GM21723 (cell line): ENCODE measurements around the gene RIPOR3.
"Not testable (repeated sequence)": the region's sequence is repeated elsewhere in the genome, so short reads cannot be mapped to it uniquely, and the experiment has no call there.

Experiments
- ATAC-seq: cut with Tn5 transposase; IDR thresholded peaks from one replicate; pipeline ENCODE4 v1.9.1; 2021; ENCODE audit warnings: mild to moderate bottlenecking, moderate library complexity; ENCODE audit not compliant: unreplicated experiment

RIPOR3 gene

DNA sequence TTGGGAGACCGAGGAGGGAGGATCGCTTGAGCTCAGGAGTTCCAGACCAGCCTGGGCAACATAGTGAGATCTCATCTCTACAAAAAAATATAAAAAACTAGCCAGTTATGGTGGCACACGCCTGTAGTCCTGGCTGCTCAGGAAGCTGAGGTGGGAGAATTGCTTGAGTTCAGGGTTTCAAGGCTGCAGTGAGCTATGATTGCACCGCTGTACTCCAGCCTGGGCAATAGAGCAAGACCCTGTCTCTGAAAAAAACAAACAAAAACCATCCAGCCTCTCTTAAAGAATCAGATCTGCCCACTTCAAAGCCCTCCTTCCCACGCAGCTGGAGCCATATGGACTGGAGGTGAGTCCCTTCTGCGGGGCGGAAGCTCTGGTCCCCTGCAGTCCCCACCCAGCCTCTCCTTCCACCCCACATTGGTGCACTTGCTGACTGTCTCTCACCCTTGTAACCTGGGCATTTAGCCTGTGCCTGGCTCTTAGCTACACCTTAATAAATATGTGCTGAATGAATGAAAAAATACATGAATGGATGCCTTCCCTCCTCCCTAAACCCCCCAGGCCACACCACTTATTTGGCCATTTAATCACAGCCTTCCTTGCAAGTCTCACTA is 32.9 kb upstream of the RIPOR3 start:
- ATAC-seq: no peak

DNA sequence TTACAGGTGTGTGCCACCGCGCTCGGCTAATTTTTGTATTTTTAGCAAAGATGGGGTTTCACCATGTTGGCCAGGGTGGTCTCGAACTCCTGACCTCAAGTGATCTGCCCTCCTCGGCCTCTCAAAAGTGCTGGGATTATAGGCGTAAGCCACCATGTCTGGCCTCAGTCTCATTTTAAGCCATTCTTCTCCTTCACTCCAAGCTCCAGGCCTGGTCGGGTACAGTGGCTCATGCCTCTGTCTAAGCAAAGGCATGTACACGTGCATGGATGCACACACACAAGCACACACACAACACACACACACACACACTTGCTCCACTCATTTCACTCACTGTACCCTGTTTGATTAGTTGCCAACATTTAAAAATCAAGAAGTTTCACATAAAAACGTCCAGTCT is 32.3 kb upstream of the RIPOR3 start:
- ATAC-seq: no peak

DNA sequence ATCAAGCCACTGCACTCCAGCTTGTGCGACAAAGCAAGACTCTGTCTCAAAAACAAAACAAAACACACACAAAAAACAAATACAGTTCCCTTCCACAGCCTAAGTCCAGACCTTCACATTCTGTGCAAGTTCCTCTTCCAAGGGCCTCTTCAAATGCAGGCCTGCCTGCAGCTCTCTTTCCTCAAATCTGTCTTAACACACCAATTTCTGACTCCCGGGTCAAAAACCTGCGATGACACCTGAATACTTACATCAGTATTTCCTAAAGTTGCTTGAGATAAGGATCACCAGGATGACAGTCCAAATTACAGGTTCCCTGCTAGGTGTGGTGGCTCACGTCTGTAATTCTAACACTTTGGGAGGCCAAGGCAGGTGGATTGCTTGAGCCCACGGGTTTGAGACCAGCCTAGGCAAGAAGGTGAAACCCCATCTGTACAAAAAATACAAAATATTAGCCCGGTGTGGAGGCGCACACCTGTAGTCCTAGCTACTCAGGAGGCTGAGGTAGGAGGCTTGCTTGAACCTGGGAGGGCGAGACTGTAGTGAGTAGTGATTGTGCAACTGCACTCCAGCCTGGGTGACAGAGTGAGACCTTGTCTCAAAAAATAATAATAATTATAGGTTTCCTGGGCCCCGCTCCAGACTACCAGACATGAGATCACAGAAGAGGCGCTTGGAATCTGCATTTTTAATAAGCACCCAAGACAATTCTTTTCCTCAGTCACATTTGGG is 31.2 kb upstream of the RIPOR3 start:
- no peak for ATAC-seq

DNA sequence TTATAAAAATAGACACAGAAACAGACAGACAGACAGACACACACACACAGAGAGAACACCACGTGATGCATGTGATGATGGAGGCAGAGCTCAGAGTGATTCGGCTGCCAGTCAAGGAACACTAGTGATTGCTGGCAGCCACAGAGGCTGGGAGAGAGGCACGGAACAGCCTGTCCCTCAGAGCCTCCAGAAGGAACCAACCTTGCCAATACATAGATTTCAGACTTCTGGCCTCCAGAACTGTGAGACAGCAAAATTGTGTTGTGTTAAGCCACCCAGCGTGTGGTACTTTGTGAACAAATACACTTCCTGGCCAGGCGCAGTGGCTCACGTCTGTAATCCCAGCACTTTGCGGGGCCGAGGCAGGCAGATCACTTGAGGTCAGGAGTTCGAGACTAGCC is 30.5 kb upstream of the RIPOR3 start:
- ATAC-seq: no peak

DNA sequence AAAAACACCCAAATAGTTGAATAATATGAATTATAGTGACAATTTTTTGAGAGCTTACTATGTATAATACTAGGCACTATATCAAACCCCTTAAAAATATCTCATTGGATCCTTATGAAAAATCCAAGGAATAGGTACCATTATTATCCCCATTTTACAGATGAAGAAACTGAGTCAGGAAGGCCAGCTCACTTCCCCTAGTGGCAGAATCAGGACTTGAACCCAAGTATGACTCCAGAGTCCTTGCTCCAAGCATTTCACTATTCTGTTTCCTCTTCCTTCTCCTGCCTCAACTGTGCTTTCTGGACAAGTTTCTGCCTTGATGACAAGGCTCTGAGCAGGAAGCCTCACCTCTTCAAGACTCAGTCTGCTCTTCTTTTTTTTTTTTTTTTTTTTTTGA is 29.2 kb upstream of the RIPOR3 start:
- ATAC-seq: no peak

DNA sequence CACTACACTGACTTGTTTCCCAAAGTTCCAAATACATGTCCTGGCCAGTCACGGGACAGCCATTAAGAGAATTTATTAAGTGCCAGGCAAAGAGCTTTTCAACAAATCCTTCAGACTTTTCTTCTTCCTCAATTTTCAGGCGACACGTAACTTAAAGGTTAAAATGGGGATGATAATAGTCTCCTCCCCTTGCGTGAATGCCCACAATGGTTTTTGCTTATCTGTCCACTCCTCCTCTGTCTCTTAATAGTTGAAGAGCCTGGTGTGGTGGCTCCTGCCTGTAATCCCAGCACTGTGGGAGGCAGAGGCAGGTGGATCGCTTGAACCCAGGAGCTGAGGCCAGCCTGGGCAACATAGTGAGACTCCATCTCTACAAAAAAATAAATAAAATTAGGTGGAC is 28.7 kb upstream of the RIPOR3 start:
- ATAC-seq: no peak

DNA sequence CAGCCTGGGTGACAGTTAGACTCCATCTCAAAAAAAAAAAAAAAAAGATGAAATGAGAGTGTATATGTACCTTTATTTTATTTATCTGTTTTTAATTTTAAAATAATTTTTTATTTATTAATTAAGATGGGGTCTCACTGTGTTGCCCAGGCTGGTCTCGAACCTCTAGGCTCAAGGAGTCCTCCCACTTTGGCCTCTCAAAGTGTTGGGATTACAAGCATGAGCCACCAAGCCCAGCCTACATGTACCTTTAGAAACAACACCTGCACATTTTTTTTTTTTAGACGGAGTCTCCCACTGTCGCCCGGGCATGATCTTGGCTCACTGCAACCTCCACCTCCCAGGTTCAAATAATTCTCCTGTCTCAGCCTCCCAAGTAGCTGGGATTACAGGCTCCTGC is 28.0 kb upstream of the RIPOR3 start:
- no peak for ATAC-seq

DNA sequence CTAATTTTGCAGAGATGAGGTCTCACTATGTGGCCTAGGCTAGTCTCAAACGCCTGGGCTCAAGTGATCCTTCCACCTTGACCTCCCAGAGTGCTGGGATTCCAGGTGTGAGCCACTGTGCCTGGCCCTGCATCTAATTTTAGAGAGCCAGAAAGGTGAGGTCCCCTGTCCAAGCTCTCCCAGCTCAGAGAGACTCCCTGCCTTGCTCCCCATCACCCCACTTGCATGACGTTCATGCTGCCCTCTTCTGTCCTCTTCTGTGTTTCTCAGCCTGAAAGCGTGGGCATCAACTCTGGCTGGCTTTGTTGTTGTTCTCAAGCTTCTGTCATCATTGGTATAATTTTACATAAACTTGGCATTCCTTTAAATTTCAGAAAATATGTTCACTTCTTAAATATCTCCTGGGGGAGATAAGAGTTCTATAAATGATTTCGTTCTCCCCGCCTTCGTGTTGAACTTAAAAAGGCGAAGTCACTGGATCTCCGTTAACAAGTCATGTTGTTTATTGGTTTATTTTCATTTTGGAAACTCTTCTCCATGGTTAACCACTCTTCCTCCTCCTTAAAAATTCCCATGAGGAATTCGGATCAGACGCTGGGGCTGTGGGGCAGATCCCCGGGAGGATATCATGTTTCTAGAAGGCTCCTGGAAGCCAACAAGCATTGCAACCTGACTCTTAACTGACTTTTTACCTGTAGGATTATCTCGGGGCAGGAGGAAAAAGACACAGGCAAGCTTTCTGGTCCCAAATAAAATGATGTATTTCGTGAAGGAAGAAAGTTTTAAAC is 26.8 kb upstream of the RIPOR3 start:
- no peak for ATAC-seq

DNA sequence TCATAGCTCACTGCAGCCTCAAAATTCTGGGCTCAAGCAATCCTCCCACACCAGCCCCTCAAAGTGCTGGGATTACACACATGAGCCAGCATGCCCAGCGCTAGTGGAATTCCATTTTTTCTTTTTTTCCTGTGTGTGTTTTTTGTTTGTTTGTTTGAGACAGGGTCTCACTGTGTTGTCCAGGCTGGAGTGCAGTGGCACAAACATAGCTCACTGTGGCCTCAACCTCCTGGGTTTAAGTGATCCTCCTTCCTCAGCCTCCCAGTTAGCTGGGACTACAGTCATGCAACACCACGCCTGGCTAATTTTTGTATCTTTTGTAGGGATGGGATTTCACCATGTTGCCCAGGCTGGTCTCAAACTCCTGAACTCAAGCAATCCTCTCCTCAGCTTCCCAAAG is 26.0 kb upstream of the RIPOR3 start:
- ATAC-seq: no peak

DNA sequence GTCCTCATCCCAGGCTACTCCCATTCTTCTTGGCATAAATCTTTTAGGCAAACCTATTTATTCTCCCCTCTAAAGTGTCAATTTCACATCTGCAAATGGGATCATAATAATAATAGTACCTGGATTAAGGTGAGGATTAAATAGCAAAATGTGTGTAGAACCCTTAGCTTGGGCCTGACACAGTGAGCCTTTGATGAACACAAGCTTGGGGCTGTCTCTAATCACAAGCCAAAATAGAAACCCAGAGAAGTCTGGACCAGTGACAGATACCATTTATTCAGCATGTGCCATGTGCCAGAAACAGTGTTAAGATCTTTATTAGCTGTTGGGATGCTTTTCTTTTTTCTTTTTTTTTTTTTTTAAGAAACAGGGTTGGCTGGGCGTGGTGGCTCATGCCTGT is 25.2 kb upstream of the RIPOR3 start:
- ATAC-seq: no peak

DNA sequence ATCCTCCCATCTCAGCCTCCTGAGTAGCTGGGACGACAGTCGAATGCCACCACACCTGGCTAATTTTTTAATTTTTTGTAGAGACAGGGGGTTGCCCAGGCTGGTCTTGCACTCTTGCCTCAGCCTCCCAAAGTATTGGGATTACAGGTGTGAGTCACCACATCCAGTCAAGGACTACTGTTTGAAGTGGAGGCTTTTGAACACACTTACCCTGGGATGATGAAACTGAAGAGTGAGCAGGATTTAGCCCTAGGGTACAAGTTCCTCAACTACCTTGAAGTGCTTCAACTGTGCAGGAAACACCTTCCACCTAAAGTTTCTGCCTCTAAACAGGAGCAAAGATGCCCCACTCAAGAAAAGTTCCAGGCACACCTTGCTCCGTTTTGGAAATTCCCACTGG is 24.4 kb upstream of the RIPOR3 start:
- no peak for ATAC-seq

DNA sequence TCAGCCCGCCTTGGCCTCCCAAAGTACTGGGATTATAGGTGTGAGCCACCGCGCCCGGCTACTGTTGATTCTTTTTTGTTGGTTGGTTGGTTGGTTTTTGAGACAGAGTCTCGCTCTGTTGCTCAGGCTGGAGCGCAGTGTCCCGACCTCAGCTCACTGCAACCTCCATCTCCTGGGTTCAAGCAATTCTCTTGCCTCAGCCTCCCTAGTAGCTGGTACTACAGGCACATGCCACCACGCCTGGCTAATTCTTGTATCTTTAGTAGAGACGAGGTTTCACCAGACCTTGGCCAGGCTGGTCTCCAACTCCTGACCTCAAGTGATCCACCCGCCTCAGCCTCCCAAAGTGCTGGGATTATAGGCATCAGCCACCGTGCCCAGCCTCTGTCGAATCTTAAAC is 23.1 kb upstream of the RIPOR3 start:
- ATAC-seq: not testable (repeated sequence)

DNA sequence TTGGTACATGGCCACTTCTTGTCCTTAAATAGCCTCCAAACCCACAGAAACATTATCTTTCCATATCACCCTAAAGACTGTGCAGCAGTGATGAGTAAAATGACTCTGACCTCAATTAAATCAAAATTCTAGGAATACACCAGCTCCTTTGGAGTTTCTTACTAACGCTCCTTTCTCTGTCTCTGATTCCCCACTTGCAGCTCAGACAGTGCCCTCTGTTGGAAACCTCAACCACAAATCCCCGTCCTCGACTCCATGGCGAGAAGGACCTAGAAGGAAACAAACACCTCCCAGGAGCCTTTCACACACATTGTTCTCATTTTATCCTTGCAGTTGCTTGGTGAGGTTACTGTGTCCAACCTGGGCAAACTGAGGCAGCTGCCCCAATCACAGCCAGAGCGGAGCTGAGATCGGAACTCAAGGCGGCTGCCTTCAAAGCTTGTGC is 22.3 kb upstream of the RIPOR3 start:
- ATAC-seq: no peak

DNA sequence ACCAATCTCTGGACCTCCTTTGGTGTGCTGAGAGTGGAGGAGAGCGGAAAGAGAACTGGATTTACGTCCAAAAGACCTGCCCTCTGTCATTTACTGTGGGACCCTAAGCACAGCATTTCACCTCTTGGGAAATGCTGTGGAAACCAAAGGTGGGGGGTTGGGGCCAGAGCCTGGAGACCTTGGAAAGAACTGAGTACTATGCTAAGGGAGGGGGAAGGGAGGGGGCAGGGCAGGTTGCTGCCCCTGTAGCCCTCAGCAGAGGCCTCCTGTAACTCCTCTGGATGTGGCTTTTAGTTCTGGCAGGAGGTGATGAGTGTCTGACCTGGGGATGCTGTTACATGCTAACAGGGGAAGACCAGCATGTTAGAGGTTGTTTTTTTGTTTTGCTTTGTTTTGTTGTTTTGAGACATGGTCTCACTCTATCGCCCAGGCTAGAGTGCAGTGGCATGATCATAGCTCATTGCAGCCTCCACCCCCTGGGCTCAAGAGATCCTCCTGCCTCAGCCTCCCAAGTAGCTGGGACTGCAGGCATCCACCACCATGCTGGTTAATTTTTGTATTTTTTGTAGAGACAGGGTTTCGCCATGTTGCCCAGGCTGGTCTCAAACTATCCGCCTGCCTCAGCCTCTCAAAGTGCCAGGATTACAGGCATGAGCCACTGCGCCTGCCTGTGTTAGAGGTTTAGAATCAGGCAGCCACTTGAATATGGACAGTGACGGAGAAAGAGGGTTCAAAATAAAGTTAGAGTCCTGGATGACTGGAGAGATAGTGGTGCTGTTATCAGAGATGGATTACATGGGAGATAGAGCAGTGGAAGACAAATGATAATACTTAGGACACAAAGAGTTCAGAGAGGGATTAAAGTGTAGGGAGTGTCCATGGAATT is 21.7 kb upstream of the RIPOR3 start:
- no peak for ATAC-seq

DNA sequence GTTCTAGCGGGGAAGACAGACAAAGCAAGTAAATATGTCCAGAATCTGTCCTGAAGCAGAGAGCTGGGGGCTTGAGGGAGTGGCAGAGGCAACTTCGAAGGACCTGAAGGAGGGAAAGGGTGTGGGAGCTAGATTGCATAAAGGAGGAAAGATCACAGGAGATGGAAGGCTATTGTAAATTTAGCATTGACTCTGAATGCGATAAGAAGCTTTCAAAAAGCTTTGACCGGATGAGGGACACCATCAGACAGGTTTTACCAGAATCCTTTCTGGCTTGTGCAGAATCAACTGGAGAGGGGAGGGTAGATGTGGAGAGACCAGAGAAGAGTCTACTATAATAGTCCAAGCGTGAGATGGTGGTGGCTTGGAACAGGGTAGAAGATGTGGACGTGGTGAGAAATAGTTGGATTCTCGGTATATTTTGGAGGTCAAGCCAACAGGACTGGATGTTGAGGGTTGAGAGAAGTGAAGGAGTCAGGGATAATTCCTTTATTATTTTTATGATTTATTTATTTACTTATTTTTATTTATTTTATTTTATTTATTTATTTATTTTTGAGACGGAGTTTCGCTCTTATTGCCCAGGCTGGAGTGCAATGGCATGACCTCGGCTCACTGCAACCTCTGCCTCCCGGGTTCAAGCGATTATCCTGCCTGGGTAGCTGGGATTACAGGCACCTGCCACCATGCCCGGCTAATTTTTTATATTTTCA is 19.9 kb upstream of the RIPOR3 start:
- no peak for ATAC-seq

DNA sequence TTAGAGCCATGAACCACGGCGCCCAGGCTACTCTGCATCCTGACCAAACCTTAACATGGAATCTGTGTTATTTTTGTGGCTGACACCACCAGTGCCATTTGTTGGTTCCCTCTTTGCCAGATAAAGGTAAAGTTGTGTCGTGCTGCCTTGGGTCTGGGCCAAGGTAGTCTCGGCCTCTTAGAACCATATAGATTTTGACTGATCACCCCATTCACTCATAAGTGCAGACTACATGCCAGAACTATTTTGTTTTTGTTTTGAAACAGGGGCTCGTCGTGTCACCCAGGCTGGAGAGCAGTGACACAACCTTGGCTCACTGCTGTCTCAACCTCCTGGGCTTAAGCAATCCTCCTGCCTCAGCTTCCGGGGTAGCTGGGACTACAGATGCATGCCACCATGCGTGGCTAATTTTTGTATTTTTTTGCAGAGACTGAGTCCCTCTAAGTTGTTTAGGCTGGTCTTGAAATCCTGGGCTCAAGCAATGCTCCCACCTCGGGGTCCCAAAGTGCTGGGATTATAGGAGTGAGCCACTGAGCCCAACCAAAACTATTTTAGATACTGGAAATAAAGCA is 19.2 kb upstream of the RIPOR3 start:
- ATAC-seq: no peak

DNA sequence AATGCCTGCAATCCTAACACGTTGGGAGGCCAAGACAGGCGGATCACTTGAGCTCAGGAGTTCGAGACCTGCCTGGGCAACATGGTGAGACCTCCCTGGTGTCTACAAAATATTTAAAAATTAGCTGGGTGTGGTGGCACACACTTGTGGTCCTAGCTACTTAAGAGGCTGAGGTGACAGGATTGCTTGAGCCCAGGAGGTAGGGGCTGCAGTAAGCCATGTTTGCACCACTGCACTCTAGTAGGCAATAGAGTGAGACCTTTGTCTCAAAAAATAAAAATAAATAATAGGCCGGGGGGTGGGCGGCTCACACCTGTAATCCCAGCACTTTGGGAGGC is 18.3 kb upstream of the RIPOR3 start:
- ATAC-seq: no peak

DNA sequence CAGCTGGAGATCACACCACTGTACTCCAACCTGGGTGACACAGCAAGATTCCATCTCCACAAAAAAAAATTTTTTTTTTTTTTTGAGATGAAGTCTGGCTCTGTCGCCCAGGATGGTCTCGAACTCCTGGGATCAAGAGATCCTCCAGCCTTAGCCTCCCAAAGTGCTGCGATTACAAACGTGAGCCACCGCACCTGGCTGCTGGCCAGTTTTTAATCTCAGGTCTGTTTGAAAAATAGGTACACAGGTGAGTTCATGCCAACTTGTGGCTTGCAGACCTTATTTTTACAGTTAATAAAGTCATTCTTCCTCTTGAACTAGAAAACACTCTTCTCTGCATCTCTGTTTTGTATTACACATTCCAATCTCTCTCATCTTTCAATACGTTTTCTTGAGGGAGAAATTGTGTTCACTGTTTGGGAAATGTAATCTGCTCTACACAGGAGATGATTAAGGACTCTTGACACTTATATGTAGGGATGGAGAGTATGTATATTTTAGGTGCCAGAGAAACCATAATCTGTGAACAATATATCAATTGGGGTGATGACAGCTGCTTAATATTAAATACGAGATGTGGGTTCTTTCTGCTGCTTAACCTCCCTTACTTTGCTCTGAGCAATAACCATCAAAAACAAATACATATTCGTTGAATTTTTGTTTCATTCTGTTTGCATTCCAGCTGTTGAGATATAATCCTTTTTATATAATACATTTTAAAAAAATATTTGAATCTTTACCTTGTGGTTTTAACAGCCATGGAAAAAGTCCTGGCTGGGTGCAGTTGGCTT is 17.7 kb upstream of the RIPOR3 start:
- ATAC-seq: no peak

DNA sequence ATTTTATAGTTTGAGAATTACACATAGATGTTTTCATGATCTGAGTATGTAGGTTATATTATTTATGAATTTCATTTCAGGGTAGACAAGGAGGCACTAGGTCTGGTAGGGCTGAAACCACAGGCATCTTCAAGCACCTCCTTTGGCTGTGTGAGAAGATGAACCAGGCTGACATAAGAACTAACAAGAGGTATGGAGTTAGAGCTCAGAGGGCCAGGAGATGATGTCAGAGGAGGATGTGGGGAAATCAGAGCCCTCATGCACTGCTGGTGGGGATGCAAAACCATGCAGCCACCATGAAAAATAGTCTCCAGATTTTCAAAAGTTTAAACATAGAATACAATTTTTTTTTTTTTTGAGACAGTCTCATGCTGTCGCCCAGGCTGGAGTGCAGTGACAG is 13.6 kb upstream of the RIPOR3 start:
- no peak for ATAC-seq
